NB4 (cell line): Measurements from ENCODE around the gene TPSD1.
"Not testable (repeated sequence)": the region's sequence is repeated elsewhere in the genome, so short reads cannot be mapped to it uniquely, and the experiment has no call there.

ENCODE experiments used
- DNase-seq: peaks from one replicate; pipeline ENCODE4 v3.0.0; 2010; ENCODE audit warnings: low read depth
- H3K4me3 ChIP-seq: one replicate; pipeline ENCODE4 v1.5.1; 2011; ENCODE audit warnings: mild to moderate bottlenecking, low read depth, low read length, moderate library complexity
- MYC ChIP-seq: IDR thresholded peaks from 2 replicates; pipeline ENCODE4 v1.6.1; 2011; ENCODE audit warnings: low read depth, low read length
- POLR2A ChIP-seq: IDR thresholded peaks from 2 replicates; pipeline ENCODE4 v1.6.1; 2011; ENCODE audit warnings: mild to moderate bottlenecking; ENCODE audit not compliant: insufficient read length; ENCODE audit errors: extremely low read depth
- TF ChIP-seq, protein P1 (sequence below): IDR thresholded peaks from 2 replicates; pipeline ENCODE4 v1.6.1; 2011; ENCODE audit warnings: low read depth, low read length
- TF ChIP-seq, protein P2 (sequence below): IDR thresholded peaks from one replicate; pipeline ENCODE4 v1.5.1; 2012; ENCODE audit warnings: low read depth, low read length

The TPSD1 gene

DNA sequence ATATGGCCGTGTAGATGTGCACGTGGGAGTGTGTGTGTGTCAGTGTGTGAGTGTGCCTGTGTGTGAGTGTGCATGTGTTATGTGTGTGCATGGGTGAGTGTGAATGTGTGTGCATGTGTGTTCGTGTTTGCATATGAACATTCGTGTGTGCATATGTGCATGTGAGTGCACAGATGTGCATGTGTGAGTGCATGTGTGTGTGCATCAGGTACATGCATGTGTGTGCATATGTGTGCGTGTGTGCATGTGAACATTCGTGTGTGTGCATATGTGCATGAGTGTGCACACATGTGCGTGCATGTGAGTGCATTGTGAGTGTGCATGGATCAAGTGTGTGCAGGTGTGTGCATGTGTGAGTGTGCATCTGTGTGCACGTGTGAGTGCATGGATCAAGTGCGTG, 17.9 kb upstream of the TPSD1 start:
- DNase-seq, result no peak
- TF ChIP-seq, protein P1, sequence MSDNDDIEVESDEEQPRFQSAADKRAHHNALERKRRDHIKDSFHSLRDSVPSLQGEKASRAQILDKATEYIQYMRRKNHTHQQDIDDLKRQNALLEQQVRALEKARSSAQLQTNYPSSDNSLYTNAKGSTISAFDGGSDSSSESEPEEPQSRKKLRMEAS, result no peak
- no peak for TF ChIP-seq POLR2A
- TF ChIP-seq, protein P2, sequence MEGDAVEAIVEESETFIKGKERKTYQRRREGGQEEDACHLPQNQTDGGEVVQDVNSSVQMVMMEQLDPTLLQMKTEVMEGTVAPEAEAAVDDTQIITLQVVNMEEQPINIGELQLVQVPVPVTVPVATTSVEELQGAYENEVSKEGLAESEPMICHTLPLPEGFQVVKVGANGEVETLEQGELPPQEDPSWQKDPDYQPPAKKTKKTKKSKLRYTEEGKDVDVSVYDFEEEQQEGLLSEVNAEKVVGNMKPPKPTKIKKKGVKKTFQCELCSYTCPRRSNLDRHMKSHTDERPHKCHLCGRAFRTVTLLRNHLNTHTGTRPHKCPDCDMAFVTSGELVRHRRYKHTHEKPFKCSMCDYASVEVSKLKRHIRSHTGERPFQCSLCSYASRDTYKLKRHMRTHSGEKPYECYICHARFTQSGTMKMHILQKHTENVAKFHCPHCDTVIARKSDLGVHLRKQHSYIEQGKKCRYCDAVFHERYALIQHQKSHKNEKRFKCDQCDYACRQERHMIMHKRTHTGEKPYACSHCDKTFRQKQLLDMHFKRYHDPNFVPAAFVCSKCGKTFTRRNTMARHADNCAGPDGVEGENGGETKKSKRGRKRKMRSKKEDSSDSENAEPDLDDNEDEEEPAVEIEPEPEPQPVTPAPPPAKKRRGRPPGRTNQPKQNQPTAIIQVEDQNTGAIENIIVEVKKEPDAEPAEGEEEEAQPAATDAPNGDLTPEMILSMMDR, result no peak
- TF ChIP-seq MYC, result no peak
- no peak overlapping the region for H3K4me3 ChIP-seq

DNA sequence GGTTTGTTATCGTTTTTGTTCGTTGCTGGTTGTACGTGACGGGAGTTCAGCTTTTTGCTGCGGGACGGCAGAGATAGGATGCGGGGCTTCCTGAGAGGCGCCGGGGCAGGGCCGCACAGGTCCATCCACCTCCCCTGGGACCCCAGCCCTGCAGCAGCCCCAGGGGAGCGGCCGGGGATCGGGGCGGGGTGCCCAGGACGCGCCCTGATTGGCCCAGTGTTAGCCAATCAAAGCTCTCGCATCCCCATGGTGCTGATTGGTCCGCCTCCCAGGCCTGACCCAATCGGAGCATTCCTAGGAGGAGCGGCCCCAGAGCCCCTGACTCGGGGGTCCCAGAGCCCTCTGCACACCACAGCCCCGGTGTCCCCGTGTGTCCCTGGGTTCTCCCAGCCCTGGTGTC, 17.0 kb upstream of the TPSD1 start:
- not testable (repeated sequence) for DNase-seq, H3K4me3 ChIP-seq

DNA sequence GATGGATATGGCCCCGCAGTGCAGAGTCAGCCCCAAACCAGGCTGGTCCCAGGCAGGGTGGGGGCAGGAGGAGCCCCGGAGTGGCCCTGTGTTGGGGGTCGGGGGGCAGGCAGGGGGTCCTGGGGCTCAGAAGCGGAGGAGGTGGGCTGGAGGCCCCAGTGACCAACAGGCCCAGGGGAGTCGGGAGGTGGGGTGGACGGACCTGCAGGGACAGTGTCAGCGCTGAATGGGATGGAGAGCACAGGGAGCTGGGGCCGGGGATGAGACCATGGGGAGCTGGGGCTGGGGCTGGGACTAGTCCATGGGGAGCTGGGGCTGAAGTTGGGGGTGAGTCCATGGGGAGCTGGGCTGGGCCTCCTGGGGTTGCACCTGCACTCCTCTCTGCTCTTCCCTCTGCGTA, 16.3 kb upstream of the TPSD1 start:
- not testable (repeated sequence) for DNase-seq, H3K4me3 ChIP-seq

DNA sequence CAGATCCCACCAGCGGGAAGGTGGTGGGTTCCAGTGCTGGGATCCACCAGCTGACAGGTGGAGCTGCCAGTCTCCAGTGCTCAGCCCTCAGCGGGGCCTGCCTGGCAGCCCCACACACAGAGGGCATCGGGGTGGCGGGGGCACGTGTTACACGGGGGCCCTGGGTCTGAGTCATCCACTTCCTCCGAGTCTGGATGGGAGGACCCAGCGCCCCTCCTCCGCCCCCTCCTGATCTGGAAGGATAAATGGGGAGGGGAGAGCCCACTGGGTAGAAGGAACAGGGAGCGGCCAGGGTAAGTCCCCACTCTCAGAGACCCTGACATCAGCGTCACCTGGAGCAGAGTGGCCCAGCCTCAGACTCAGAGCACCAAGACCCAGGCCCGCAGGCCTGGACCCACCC, 15.4 kb upstream of the TPSD1 start, which contains the start of gene TPSAB1:
Gene TPSAB1, plus strand, starts transcription at position 270 of the 400 bp plus-strand sequence. CDS start 234 bp downstream, outside the sequence.
- DNase-seq, H3K4me3 ChIP-seq: not testable (repeated sequence)

DNA sequence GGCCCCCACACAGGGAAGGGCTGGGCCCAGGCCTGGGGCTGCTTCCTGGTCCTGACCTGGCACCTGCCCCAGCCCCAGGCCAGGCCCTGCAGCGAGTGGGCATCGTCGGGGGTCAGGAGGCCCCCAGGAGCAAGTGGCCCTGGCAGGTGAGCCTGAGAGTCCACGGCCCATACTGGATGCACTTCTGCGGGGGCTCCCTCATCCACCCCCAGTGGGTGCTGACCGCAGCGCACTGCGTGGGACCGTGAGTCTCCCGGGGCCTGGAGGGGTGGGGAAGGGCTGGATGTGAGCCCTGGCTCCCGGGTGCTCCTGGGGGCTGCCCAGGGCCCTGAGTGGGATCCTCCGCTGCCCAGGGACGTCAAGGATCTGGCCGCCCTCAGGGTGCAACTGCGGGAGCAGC, 14.8 kb upstream of the TPSD1 start:
- DNase-seq, result not testable (repeated sequence)

DNA sequence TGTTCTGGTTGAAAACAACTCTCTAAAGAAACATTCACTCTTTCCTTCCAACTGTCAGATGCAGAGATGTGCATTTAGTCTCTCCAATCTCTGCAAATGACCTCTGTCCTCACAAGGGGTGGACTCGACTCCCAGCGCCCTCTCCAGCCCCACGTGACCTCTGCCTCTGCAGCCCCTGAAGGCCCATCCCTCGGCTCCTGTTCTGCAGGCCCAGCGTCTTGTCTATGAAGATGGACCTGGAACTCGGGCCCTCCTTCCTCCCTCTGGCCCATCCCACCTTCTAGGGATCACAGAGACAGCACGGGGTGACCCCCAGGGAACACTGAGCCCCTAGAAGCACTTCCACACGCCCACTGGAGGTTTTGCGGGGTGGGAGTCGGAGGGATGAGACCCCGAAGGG, 12.5 kb upstream of the TPSD1 start:
- not testable (repeated sequence) for DNase-seq, H3K4me3 ChIP-seq

More for the DNA sequence above, 14.8 kb upstream of the TPSD1 start:
- H3K4me3 ChIP-seq, result not testable (repeated sequence)

DNA sequence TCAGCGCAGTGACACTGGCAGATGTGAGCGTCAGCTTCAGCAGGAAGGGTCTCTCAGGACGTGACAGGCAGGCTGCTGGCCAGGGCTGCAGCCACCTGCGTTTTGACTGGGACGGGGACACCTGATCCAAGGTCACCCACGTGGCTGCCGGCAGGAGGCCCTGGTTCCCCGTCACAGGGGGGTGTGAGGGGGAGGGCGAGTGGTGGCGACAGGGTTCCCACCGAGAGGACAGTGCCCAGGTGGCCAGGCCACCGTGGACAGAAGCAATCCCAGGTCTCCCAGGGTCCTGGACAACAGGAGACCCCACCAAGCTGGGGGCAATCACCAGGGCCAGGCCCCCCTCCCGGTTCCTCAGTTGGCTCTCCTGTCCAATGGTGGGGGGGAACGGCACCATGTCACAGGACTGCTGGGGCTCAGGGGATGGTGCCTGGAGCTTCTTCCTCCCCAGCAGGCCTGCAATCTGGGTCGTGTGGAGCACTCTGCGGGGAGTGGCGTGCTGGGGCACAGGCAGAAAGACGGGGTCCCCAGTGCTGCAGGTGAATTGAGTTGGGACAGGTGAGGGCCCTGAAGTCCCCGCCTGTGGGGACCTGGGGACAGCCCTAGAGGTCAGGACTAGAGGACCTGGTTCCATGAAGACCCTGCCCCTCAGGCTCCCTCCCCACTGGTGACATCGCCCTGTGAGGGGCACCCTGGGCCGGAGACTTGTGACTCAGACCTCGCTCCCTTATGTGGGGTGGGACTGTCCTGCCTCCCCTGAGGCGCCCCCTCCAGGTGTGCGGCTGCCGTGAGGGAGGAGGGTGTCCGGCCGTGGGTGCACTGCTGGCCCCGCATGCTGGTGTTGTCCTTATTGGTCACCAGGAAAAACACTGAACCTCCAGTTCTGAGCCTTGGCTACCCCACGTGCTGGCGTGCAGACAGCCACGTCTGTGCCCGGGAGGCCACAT, 11.7 kb upstream of the TPSD1 start:
- not testable (repeated sequence) for DNase-seq, H3K4me3 ChIP-seq

DNA sequence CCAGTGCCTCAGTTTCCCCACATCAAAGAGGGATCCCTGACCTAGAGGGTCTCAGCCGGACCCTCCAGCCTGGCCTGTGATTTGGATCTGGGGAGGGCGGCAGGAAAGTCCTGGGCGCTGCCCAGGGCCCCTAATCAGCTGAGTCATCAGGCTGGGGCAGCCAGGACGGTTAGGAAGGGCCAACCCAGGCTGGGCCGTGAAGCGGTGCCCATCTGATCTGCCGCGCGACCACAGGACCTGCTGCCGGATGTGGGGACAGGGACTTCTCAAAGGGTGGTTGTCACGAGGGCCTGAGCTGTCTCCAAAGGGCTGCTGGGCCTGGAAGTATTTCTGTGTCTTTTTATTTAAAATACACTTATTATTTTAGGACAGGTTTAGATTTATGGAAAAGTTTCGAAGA, 11.0 kb upstream of the TPSD1 start:
- H3K4me3 ChIP-seq, result peak overlapping the region; percentile 27
- no peak; the same call in 1 of the 2 replicates for TF ChIP-seq MYC
- TF ChIP-seq, protein P1, result 0 out of 2 replicates have a peak, but pooled peaks have one; percentile 22

DNA sequence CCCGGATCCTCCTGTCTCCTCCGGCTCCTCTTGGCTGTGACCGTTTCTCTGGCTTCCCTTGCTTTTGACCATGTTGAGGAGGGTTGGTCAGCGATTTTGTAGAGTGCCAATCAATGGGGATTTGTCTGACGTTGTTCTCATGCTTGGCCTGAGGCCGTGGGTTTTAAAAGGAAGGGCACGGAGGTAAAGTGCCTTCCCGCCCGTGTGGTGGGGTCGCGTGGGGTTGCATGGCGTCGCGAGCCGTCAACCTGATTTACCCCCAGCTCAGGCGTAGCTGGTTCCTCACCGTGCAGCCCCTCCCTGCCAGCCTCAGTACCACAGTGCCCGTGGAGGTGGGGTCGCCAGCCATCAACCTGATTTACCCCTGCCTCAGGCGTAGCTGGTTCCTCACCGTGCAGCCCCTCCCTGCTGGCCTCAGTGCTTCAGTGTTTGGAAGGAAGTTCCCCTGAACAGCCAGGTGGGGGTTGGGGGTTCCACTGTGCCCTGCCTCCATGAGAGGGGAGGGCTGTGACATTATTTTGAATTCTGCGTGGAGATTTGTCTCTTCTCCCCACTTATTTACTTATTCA, 10.3 kb upstream of the TPSD1 start:
- DNase-seq, result peak; percentile 57
- peak overlapping the region; percentile 27 for H3K4me3 ChIP-seq
- TF ChIP-seq POLR2A, result no peak
- TF ChIP-seq, protein P1, result 0 out of 2 replicates have a peak, but pooled peaks have one; percentile 9

More for the DNA sequence above, 11.0 kb upstream of the TPSD1 start:
- DNase-seq, result peak; percentile 89

DNA sequence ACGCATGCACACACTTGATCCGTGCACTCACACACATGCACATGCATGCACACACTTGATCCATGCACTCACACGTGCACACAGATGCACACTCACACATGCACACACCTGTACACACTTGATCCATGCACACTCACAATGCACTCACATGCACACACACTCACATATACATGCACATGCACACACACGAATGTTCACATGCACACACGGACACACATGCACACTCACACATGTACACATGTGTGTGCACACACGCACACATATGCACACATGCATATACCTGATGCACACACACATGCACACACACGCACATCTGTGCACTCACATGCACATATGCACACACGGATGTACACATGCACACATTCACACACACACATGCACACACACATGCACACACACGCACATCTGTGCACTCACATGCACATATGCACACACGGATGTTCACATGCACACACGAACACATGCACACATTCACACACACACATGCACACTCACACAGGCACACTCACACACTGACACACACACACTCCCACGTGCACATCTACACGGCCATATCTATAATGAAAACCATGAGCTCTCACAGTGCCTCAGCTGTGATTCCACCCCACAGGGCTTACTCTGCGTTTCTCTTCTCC, 7.8 kb upstream of the TPSD1 start:
- not testable (repeated sequence) for H3K4me3 ChIP-seq, DNase-seq

DNA sequence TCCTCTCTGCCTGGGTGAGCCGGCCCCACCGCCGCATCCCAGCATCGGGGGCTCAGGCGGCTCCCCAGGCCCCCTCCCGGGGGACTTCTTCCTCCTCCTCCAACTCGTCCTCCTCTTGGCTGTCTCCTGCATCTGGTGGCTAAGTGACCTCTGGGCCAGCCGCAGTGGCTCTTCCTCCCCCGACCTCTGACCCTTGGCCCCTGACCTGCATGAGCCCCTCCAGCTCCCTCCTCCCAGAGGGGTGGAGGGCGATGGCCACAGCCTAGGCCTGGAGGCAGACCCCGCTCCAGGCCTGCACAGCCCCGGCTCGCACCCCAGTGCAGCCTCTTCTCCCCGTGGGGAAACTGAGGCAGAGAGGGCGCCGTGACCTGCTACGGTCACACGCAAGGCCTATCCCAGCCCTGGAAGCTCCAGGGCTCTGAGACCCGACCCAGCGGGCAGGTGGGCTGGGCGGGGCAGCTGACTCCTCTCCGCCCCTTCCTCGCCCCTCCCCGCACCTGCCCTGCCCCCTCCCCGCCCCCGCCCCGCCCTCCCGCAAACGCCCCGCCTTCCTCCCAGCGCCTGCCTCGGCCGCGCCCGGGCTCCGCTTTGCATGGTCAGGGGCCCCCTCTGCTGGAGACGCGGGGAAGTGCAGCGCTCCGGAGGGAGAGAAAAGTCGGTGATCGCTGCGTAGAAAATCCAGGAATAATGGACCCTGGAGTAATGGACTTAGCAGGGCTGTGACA, 6.7 kb upstream of the TPSD1 start:
- not testable (repeated sequence) for H3K4me3 ChIP-seq, DNase-seq

DNA sequence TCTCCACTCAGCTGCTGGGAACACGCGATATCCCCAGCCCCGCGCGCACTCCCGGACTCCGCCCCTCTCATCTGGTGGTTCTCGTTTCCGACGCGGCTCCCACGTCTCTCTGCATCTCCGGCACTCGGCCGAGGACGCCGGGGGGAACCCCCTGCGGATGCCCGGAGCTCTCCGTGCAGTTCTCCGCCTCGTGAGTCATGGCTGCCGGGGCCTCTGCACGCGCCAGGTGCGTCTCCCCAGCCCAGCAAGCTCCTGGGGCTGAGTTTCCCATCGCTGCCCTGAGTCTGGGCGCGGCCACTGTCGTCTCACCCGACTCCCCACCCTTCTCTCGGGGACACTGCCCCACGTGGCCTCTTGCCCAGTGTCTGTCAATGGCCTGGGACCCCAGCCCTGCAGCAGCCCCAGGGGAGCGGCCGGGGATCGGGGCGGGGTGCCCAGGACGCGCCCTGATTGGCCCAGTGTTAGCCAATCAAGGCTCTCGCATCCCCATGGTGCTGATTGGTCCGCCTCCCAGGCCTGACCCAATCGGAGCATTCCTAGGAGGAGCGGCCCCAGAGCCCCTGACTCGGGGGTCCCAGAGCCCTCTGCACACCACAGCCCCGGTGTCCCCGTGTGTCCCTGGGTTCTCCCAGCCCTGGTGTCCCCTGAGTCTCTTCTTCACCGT, 2.0 kb upstream of the TPSD1 start:
- not testable (repeated sequence) for DNase-seq

DNA sequence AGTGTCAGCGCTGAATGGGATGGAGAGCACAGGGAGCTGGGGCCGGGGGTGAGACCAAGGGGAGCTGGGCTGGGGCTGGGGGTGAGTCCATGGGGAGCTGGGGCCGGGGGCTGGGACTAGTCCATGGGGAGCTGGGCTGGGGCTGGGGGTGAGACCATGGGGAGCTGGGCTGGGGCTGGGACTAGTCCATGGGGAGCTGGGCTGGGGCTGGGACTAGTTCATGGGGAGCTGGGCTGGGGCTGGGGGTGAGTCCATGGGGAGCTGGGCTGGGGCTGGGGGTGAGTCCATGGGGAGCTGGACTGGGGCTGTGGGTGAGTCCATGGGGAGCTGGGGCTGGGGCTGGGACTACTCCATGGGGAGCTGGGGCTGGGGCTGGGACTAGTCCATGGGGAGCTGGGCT, 1.0 kb upstream of the TPSD1 start:
- not testable (repeated sequence) for H3K4me3 ChIP-seq, DNase-seq

More for the DNA sequence above, 2.0 kb upstream of the TPSD1 start:
- H3K4me3 ChIP-seq, result not testable (repeated sequence)

DNA sequence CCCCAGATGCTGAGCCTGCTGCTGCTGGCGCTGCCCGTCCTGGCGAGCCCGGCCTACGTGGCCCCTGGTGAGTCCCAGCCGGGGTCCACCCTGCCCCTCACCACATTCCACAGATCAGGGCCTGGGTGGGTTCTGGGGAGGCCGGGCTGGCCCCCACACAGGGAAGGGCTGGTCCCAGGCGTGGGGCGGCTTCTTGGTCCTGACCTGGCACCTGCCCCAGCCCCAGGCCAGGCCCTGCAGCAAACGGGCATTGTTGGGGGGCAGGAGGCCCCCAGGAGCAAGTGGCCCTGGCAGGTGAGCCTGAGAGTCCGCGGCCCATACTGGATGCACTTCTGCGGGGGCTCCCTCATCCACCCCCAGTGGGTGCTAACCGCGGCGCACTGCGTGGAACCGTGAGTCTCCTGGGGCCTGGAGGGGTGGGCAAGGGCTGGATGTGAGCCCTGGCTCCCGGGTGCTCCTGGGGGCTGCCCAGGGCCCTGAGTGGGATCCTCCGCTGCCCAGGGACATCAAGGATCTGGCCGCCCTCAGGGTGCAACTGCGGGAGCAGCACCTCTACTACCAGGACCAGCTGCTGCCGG, 516 bp downstream of the TPSD1 start:
- not testable (repeated sequence) for DNase-seq, H3K4me3 ChIP-seq
